Natural killer cell (primary cell): Measurements from ENCODE around the gene SLC4A1AP. TPM values are rescaled to one million over a fixed set of nuclear protein-coding genes. Genes with fewer than 3 reads are reported as not detected.
"Not testable (repeated sequence)": the region's sequence is repeated elsewhere in the genome, so short reads cannot be mapped to it uniquely, and the experiment has no call there.

ENCODE experiments used
- ATAC-seq, 3 donors: fragments of 150-1000 bp in 2 of 3; fragments of 200-7000 bp in 1 of 3; cut with Tn5 transposase; 1 replicate in 1 of 3; 2 replicates in 2 of 3; pipeline ENCODE4 v1.10.0; 2021; ENCODE audit warnings: mild to moderate bottlenecking in 2 of 3, moderate library complexity in 2 of 3
- DNase-seq, 2 donors: peaks; one replicate each; pipeline versions ENCODE4 v3.0.0 to v3.0.0-alpha.2; 2013 to 2021; ENCODE audit warnings: mixed read lengths in 1 of 2
- H3K27ac ChIP-seq: one replicate; pipeline ENCODE4 v1.5.1; 2013; ENCODE audit warnings: mild to moderate bottlenecking, low read length
- H3K27me3 ChIP-seq: one replicate; pipeline ENCODE4 v1.6.1; 2013; ENCODE audit warnings: low read length; ENCODE audit not compliant: control insufficient read depth, insufficient read depth
- H3K36me3 ChIP-seq: one replicate; pipeline ENCODE4 v1.6.1; 2013; ENCODE audit warnings: low read length; ENCODE audit not compliant: control insufficient read depth, insufficient read depth
- H3K4me1 ChIP-seq: one replicate; pipeline ENCODE4 v1.6.1; 2013; ENCODE audit warnings: low read length; ENCODE audit not compliant: control insufficient read depth, insufficient read depth
- H3K4me3 ChIP-seq: one replicate; pipeline ENCODE4 v1.5.1; 2013; ENCODE audit warnings: low read length
- H3K9me3 ChIP-seq: one replicate; pipeline ENCODE4 v1.6.1; 2013; ENCODE audit warnings: low read length; ENCODE audit not compliant: control insufficient read depth, insufficient read depth
- H3K27ac Mint-ChIP-seq, 2 donors: one replicate each; pipeline ENCODE4 v1.8.0; 2022; ENCODE audit warnings: mild to moderate bottlenecking in 2 of 2, mixed read lengths in 2 of 2, moderate library complexity in 1 of 2
- H3K27me3 Mint-ChIP-seq, 2 donors: one replicate each; pipeline ENCODE4 v1.8.0; 2022; ENCODE audit warnings: low read depth in 2 of 2, mixed read lengths in 2 of 2
- H3K36me3 Mint-ChIP-seq: one replicate; pipeline ENCODE4 v1.8.0; 2022; ENCODE audit warnings: mixed read lengths
- H3K4me1 Mint-ChIP-seq, 2 donors: one replicate each; pipeline ENCODE4 v1.8.0; 2022; ENCODE audit warnings: mixed read lengths in 2 of 2
- H3K4me3 Mint-ChIP-seq: one replicate; pipeline ENCODE4 v1.8.0; 2022; ENCODE audit warnings: mild to moderate bottlenecking, moderate library complexity, mixed read lengths
- H3K9me3 Mint-ChIP-seq, 2 donors: one replicate each; pipeline ENCODE4 v1.8.0; 2022; ENCODE audit warnings: mixed read lengths in 2 of 2
- WGBS: methylation state at CpG from one replicate; pipeline ENCODE4 v1.1.7; 2013; ENCODE audit warnings: missing lambda C conversion rate; ENCODE audit not compliant: insufficient coverage; 5-methylcytosine and 5-hydroxymethylcytosine counted together
- intact Hi-C: fragments of 100-400 bp; cut with micrococcal nuclease; formaldehyde crosslinking; loops from one replicate; pipeline ENCODE4 v1.14.2; 2022
- total RNA-seq, 4 donors: library from RNA; stranded (reverse); fragments of 120-200 nt in 1 of 4; gene quantifications; one replicate each; pipeline versions ENCODE4 v1.2.3 to v1.2.4, GENCODE V29; 2013 to 2022
- TF ChIP-seq, protein P1 (sequence below): fragments of 200-600 bp; IDR thresholded peaks from one replicate; pipeline ENCODE4 v1.8.0; 2022; ENCODE audit warnings: antibody characterized with exemption

The SLC4A1AP gene
- total RNA-seq, 3 donors from 2014 or later (not counting 1 experiment from before 2014, with no cell fraction given) = 22.0 to 26.0 (median 24.8) TPM

DNA sequence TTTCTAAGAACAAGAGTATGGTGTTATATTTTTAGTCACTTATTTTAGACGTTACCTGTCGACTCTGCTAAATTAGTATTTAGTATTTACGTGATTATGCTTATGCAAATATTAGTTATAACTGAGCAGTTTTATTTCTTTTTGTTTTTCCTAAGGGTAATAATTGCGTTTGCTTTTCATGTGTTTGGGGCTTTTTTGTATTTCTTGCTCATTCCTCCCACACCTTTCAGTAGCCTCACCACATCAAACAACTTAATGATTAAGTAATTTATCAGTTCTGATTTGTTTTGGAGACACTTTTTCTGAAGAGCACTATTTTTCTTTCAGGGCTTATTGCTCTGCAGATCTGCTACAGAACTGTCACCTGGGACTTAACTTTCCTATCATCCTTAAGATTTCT is 7.5 kb downstream of the SLC4A1AP start:
- H3K36me3 ChIP-seq = peaks cover 52% of the 10 kb centered on the region
- H3K4me3 ChIP-seq = no peak overlapping the region
- 87% methylated on average over 3 of the region's 4 CpGs for WGBS
- DNase-seq = no peak
- no peaks in the 10 kb centered on the region for H3K4me1 ChIP-seq
- Mint-ChIP-seq H3K4me3 (no peak overlapping the region), H3K4me1 (peaks cover 5 to 10% of the 10 kb centered on the region in 2 donors), H3K27ac (no peak overlapping the region), H3K36me3 (peaks cover 28% of the 10 kb centered on the region), H3K27me3 (no peaks in the 10 kb centered on the region), H3K9me3 (no peaks in the 10 kb centered on the region)
- H3K9me3 ChIP-seq = no peaks in the 10 kb centered on the region
- ATAC-seq = no peak
- TF ChIP-seq, protein P1, sequence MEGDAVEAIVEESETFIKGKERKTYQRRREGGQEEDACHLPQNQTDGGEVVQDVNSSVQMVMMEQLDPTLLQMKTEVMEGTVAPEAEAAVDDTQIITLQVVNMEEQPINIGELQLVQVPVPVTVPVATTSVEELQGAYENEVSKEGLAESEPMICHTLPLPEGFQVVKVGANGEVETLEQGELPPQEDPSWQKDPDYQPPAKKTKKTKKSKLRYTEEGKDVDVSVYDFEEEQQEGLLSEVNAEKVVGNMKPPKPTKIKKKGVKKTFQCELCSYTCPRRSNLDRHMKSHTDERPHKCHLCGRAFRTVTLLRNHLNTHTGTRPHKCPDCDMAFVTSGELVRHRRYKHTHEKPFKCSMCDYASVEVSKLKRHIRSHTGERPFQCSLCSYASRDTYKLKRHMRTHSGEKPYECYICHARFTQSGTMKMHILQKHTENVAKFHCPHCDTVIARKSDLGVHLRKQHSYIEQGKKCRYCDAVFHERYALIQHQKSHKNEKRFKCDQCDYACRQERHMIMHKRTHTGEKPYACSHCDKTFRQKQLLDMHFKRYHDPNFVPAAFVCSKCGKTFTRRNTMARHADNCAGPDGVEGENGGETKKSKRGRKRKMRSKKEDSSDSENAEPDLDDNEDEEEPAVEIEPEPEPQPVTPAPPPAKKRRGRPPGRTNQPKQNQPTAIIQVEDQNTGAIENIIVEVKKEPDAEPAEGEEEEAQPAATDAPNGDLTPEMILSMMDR = no peak
- H3K27ac ChIP-seq = no peak overlapping the region
- intact Hi-C loops = no loop called here
- H3K27me3 ChIP-seq = no peaks in the 10 kb centered on the region

DNA sequence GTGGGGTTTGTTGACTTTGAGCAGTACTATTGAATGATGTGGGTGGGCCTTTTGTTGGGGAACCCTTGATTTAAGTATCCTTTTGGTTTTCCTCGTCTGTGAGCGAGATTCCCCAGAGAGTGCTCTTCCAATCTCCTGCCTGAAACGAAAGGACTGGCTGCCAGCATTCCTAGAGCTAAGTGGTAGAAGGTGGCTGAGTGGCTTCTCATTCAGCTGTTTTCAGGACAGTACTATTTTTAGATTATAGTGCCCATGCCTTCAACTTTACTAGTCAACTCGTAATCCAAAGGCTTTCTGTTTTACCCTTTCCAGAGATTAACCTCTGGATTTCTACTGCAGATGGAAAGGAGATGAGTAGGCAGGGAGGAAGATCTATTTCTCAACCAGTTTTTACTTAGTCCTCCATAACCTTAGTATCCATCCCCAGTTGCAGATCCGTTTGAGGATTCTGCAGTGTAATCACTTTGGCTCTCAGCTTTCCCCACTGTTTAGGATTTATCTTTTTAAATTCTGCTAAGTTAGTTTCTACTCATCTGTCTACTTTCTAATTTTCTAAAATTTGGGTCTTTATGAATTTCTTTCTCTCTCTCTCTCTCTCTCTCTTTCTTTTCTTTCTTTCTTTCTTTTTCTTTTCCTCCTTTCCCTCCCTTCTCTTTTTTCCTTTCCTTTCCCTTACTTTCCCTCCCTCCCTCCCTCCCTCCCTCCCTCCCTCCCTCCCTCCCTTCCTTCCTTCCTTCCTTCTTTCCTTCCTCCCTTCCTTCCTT is 9.2 kb downstream of the SLC4A1AP start:
- Mint-ChIP-seq H3K27me3 (no peaks in the 10 kb centered on the region), H3K4me1 (peaks cover 5 to 7% of the 10 kb centered on the region in 2 donors), H3K4me3 (no peak overlapping the region), H3K27ac (no peak overlapping the region), H3K9me3 (no peaks in the 10 kb centered on the region), H3K36me3 (peaks cover 28% of the 10 kb centered on the region)
- Histone ChIP-seq H3K4me1 (no peaks in the 10 kb centered on the region), H3K27me3 (no peaks in the 10 kb centered on the region), H3K4me3 (no peak overlapping the region), H3K36me3 (peaks cover 60% of the 10 kb centered on the region), H3K9me3 (no peaks in the 10 kb centered on the region), H3K27ac (no peak overlapping the region)
- no peak for DNase-seq
- ATAC-seq = no peak
- intact Hi-C loops = no loop called here
- TF ChIP-seq, protein P1 = no peak
- 92% methylated on average over 5 of the region's 5 CpGs for WGBS

DNA sequence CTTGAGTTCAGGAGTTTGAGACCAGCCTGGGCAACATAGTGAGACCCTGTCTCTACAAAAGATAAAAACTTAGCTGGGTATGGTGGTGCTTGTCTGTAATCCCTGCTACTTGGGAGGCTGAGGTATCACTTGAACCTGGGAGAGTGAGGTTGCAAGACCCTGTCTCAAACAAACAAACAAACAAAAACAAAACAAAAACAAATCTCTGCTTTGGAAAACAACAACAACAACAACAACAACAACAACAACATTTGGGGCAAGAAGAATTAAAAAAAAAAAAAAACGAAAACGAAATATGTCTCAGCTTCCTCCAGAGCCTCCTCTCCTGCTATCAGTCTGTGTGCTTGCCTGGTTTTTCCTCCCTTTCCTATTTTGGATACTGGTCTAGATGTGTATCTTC is 16.9 kb downstream of the SLC4A1AP start:
- peaks cover 42% of the 10 kb centered on the region for H3K36me3 ChIP-seq
- no CpG with 5 or more reads among the region's 2 CpGs for whole genome bisulfite sequencing
- no peaks in the 10 kb centered on the region for H3K27me3 ChIP-seq
- H3K4me3 Mint-ChIP-seq = no peak overlapping the region
- intact Hi-C loops = no loop called here
- no peak overlapping the region for H3K4me3 ChIP-seq
- TF ChIP-seq, protein P1 = no peak
- no peaks in the 10 kb centered on the region for H3K36me3 Mint-ChIP-seq
- DNase-seq = no peak
- no peaks in the 10 kb centered on the region for H3K27me3 Mint-ChIP-seq
- peak overlapping the region in 1 of 2 donors; percentile 7 for H3K27ac Mint-ChIP-seq
- no peak for ATAC-seq
- no peaks in the 10 kb centered on the region for H3K9me3 ChIP-seq
- peaks cover 22 to 25% of the 10 kb centered on the region in 2 donors for H3K4me1 Mint-ChIP-seq
- H3K9me3 Mint-ChIP-seq = no peaks in the 10 kb centered on the region
- H3K4me1 ChIP-seq = peaks cover 22% of the 10 kb centered on the region
- no peak overlapping the region for H3K27ac ChIP-seq

- Mint-ChIP-seq H3K4me3 (no peak overlapping the region), H3K27ac (no peak overlapping the region), H3K27me3 (no peaks in the 10 kb centered on the region), H3K36me3 (no peaks in the 10 kb centered on the region), H3K9me3 (no peaks in the 10 kb centered on the region), H3K4me1 (peaks cover 25 to 30% of the 10 kb centered on the region in 2 donors)
- DNase-seq (no peak), ATAC-seq (no peak)
- 100% methylated on average over 1 of the region's 1 CpG for WGBS
- H3K27ac ChIP-seq = no peak overlapping the region
- intact Hi-C loops = no loop called here
- H3K9me3 ChIP-seq = no peaks in the 10 kb centered on the region
- TF ChIP-seq, protein P1 = no peak
- H3K27me3 ChIP-seq = no peaks in the 10 kb centered on the region
- no peak overlapping the region for H3K4me3 ChIP-seq
- peaks cover 31% of the 10 kb centered on the region for H3K4me1 ChIP-seq
- H3K36me3 ChIP-seq = peaks cover 32% of the 10 kb centered on the region
Observed at GRCh38 chr2:27681841-27682240, 18.2 kb downstream of the SLC4A1AP start.

GRCh38 chr2:27682334-27682771 is 18.7 kb downstream of the SLC4A1AP start:
- DNase-seq, intact Hi-C loops, H3K36me3 Mint-ChIP-seq, H3K27ac Mint-ChIP-seq, H3K4me3 ChIP-seq, ATAC-seq, H3K4me3 Mint-ChIP-seq, H3K9me3 ChIP-seq, H3K27me3 Mint-ChIP-seq, H3K27ac ChIP-seq, H3K27me3 ChIP-seq, H3K9me3 Mint-ChIP-seq: not testable (repeated sequence)
- H3K4me1 Mint-ChIP-seq = peaks cover 25 to 30% of the 10 kb centered on the region in 2 donors
- H3K4me1 ChIP-seq = peaks cover 32% of the 10 kb centered on the region
- 92% methylated on average over 7 of the region's 7 CpGs for WGBS
- peaks cover 31% of the 10 kb centered on the region for H3K36me3 ChIP-seq
